OCI-LY3 (cell line): ENCODE data around the gene STRA6.

Source experiments
- H2AFZ ChIP-seq: fragments of 200-600, 300-600 bp; shearing (Covaris generic); 2 replicates; pipeline ENCODE4 v1.6.0; 2014; ENCODE audit warnings: antibody characterized with exemption, low read depth, low read length
- H3K27ac ChIP-seq: fragments of 200-600, 300-600 bp; sonication (generic); 2 replicates; pipeline ENCODE4 v1.5.1; 2014; ENCODE audit warnings: mild to moderate bottlenecking, low read length, moderate library complexity, mixed read lengths
- H3K27me3 ChIP-seq: fragments of 200-600, 300-600 bp; sonication (generic); 2 replicates; pipeline ENCODE4 v1.6.1; 2014; ENCODE audit warnings: low read depth, low read length, mixed read lengths
- H3K36me3 ChIP-seq: fragments of 200-600, 300-600 bp; sonication (generic); replicated peaks from 2 replicates; pipeline ENCODE3; 2014; ENCODE audit warnings: low read depth, low read length, mixed read lengths
- H3K4me1 ChIP-seq: fragments of 300-600, 200-600 bp; sonication (generic); 2 replicates; pipeline ENCODE4 v1.6.1; 2014; ENCODE audit warnings: low read length, mixed read lengths
- H3K4me2 ChIP-seq: fragments of 200-600, 300-600 bp; sonication (generic); 2 replicates; pipeline ENCODE4 v1.6.1; 2014; ENCODE audit warnings: low read length, mixed read lengths
- H3K4me3 ChIP-seq: fragments of 300-600, 200-600 bp; sonication (generic); 2 replicates; pipeline ENCODE4 v1.5.1; 2014; ENCODE audit warnings: antibody characterized with exemption, mild to moderate bottlenecking, low read length, moderate library complexity
- H3K79me2 ChIP-seq: fragments of 300-600, 200-600 bp; shearing (Covaris generic); 2 replicates; pipeline ENCODE4 v1.6.1; 2014; ENCODE audit warnings: mild to moderate bottlenecking, low read length, mixed read lengths
- H3K9ac ChIP-seq: fragments of 300-600, 200-600 bp; shearing (Covaris generic); 2 replicates; pipeline ENCODE4 v1.6.0; 2014; ENCODE audit warnings: mild to moderate bottlenecking, low read length, moderate library complexity
- H3K9me3 ChIP-seq: fragments of 200-600, 300-600 bp; shearing (Covaris generic); 2 replicates; pipeline ENCODE4 v1.6.1; 2014; ENCODE audit warnings: low read length, mixed read lengths; ENCODE audit not compliant: insufficient read depth
- H4K20me1 ChIP-seq: fragments of 200-600, 300-600 bp; sonication (generic); 2 replicates; pipeline ENCODE4 v1.6.1; 2016; ENCODE audit warnings: low read length, mixed read lengths; ENCODE audit not compliant: insufficient read depth
- EZH2phosphoT487 ChIP-seq: fragments of 200-600 bp; shearing (Covaris generic); IDR thresholded peaks from 2 replicates; pipeline ENCODE4 v1.6.1; 2018; ENCODE audit warnings: antibody characterized with exemption, mixed run types, low read depth
- TF ChIP-seq, protein P1 (sequence below): fragments of 200-600, 300-600 bp; sonication (generic); IDR thresholded peaks from 2 replicates; pipeline ENCODE4 v1.5.1; 2014; ENCODE audit warnings: antibody characterized with exemption, low read length, low read depth

The STRA6 gene

DNA sequence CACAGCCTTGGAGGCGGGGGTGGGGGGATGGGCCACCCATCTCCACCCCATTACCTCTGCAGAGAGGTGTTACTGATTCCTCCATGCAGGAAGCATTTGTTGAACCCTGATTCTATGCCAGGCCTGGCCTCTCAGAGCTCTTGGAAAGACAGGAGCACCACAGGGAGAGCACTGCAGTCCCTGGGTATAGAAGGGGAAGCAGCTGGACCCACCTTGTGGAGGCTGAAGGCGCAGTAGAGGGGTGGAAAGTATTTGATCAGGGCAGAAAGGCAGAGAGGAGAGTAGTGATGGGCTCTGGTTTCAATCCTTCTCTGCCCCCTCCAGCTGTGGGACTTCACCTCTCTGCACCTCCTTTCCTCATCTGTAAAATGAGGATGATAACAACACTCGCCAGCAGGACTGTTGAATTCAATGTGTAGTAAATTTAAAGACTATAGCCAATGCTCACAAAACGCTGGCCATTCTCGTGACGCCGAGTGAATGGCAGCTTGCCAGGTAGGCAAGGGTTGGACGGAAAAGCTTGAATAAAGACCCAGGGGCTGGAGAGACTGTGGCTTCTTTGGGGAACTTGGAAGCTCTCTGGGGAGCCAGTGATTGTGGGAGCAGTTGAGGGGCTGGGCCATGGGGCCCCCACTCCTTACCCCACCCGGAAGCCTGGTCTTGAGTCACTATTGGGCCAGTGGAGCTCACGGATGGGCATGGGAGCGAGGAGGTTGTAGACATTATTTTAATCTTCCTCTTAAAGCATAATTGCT is 25.6 kb upstream of the STRA6 start:
- no peak overlapping the region for H3K4me3 ChIP-seq
- no peaks in the 10 kb centered on the region for H3K36me3 ChIP-seq
- H4K20me1 ChIP-seq = no peaks in the 10 kb centered on the region
- no peak overlapping the region for H2AFZ ChIP-seq
- no peaks in the 10 kb centered on the region for H3K79me2 ChIP-seq
- no peak for TF ChIP-seq EZH2phosphoT487
- no peak overlapping the region for H3K9ac ChIP-seq
- H3K4me1 ChIP-seq = peaks cover 12% of the 10 kb centered on the region
- no peak overlapping the region for H3K27ac ChIP-seq
- H3K4me2 ChIP-seq = no peak overlapping the region
- H3K27me3 ChIP-seq = peaks cover 23% of the 10 kb centered on the region; the same call in 1 of the 2 replicates
- no peaks in the 10 kb centered on the region for H3K9me3 ChIP-seq

DNA sequence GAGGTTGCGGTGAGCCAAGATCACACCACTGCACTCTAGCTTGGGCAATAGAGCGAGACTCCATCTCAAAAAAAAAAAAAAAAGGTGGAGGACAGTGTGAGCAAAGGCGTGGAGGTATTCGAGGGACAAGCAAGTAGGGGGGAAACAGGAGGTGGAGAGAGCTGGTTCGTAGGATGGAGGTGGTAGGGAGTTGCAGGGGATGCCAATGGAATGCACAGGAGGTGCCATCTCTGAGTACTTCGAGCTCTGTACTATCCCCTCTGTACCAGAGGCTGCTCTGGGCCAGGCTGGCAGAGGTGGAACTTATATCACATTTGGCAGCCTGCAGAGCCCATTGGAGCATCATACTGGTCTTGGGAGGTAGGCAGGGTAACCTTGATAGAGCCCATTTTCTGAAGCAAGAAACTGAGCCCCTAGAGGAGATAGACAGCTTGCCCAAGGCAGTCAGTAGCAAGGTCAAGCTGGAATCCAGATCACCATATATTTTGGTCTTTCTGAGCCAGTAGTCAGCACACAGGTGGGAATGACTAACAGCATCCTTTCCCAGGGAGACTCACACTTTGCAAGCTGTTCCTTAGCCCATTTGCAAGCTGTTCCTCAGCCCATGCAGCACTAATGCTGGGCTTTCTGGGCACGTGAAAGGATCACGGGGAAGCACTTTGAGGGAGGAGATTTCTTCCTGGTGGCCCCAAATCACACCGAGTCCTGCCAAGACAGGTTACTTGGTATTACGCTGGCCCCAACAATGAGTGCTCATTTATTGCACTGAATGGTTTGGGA is 24.4 kb upstream of the STRA6 start:
- H2AFZ ChIP-seq = no peak overlapping the region
- TF ChIP-seq, protein P1, sequence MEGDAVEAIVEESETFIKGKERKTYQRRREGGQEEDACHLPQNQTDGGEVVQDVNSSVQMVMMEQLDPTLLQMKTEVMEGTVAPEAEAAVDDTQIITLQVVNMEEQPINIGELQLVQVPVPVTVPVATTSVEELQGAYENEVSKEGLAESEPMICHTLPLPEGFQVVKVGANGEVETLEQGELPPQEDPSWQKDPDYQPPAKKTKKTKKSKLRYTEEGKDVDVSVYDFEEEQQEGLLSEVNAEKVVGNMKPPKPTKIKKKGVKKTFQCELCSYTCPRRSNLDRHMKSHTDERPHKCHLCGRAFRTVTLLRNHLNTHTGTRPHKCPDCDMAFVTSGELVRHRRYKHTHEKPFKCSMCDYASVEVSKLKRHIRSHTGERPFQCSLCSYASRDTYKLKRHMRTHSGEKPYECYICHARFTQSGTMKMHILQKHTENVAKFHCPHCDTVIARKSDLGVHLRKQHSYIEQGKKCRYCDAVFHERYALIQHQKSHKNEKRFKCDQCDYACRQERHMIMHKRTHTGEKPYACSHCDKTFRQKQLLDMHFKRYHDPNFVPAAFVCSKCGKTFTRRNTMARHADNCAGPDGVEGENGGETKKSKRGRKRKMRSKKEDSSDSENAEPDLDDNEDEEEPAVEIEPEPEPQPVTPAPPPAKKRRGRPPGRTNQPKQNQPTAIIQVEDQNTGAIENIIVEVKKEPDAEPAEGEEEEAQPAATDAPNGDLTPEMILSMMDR = no peak
- TF ChIP-seq EZH2phosphoT487 = no peak
- H3K9me3 ChIP-seq = no peaks in the 10 kb centered on the region
- H3K27ac ChIP-seq = no peak overlapping the region
- no peaks in the 10 kb centered on the region for H4K20me1 ChIP-seq
- no peaks in the 10 kb centered on the region for H3K79me2 ChIP-seq
- H3K4me3 ChIP-seq = no peak overlapping the region
- peaks cover 33% of the 10 kb centered on the region for H3K27me3 ChIP-seq
- H3K36me3 ChIP-seq = no peaks in the 10 kb centered on the region
- H3K9ac ChIP-seq = no peak overlapping the region
- no peak overlapping the region for H3K4me2 ChIP-seq
- H3K4me1 ChIP-seq = peaks cover 16% of the 10 kb centered on the region

DNA sequence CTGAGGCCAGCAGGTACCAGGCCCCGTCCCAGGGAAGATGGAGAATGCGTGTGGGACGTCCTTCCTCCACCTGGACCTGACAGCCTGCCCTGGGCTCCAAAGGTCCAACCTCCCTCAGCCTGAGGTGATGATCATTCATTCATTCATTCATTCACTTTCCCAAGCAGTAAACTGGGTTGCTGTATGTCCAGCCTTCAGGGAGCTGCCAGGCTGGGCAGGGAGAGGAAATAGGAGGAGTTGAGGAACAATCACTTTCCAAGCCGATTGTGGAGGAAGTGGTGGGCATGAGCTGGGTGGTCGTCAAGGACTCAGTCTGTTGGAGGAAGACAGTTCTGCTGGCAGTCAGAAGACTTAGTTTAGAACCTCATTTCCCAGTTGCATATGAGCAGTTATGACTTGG is 23.3 kb upstream of the STRA6 start:
- Histone ChIP-seq H3K4me1 (peaks cover 16% of the 10 kb centered on the region), H3K27me3 (peaks cover 39% of the 10 kb centered on the region)

DNA sequence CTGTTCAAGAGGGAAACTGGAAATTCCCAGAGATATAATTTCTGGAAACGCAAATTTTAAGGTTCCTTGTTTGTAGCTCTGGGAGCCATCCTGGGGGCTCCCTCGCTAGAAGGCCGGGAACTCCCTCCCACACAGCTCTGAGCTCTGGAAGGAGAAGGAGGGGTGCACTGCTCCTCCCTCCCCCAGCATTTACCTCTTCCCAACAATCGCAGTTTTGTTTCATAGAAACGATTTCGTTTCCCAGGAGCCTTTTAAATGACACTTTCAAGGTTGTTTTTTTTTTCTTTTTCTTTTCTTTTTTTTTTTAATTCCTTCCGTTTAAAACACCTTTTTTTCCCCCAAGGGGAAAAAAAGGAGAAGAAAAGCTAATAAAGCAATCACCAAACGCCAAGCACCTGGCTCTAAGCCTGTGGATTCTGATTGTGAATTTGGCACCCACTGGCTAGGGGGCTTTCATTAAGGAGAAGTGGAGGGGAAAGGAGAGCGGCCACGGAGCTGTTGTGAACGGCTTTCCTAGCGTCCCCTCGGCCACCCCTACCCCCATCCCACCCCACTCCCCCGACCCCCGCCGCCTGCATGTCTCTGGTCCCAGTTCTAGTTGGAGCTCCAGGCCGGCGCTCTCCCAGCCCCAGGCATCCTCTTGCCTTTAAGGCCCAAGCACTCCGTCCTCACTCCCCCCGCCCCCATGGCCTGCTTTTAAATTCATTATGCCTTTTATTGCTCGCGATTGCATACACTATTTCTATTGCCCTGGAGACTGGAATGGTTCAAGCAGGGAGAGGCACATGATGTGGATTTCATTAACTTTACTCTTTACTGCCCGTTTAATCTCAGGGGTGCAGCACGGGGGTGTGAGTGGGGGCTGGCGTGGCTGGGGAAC is 19.9 kb upstream of the STRA6 start:
- H4K20me1 ChIP-seq = no peaks in the 10 kb centered on the region
- peaks cover 16% of the 10 kb centered on the region for H3K4me1 ChIP-seq
- no peak overlapping the region for H3K9ac ChIP-seq
- no peak overlapping the region for H2AFZ ChIP-seq
- no peaks in the 10 kb centered on the region for H3K79me2 ChIP-seq
- no peak overlapping the region for H3K27ac ChIP-seq
- no peak overlapping the region for H3K4me3 ChIP-seq
- H3K9me3 ChIP-seq = no peaks in the 10 kb centered on the region
- no peak for TF ChIP-seq EZH2phosphoT487
- TF ChIP-seq, protein P1 = no peak
- H3K27me3 ChIP-seq = peaks cover 37% of the 10 kb centered on the region
- no peaks in the 10 kb centered on the region for H3K36me3 ChIP-seq
- H3K4me2 ChIP-seq = no peak overlapping the region

More for the DNA sequence above, 23.3 kb upstream of the STRA6 start:
- no peaks in the 10 kb centered on the region for H3K79me2 ChIP-seq
- H3K4me3 ChIP-seq = no peak overlapping the region
- H3K36me3 ChIP-seq = no peaks in the 10 kb centered on the region
- TF ChIP-seq EZH2phosphoT487 = no peak
- TF ChIP-seq, protein P1 = no peak
- no peaks in the 10 kb centered on the region for H3K9me3 ChIP-seq
- H2AFZ ChIP-seq = no peak overlapping the region
- no peaks in the 10 kb centered on the region for H4K20me1 ChIP-seq
- no peak overlapping the region for H3K27ac ChIP-seq
- no peak overlapping the region for H3K9ac ChIP-seq
- H3K4me2 ChIP-seq = no peak overlapping the region
